ENCODE measurements around the gene F12. TPM values are rescaled to one million over a fixed set of nuclear protein-coding genes. Genes with fewer than 3 reads are reported as not detected.

Gene F12
- total RNA-seq, 1 donor from 2014 or later: 1.4 TPM

DNA sequence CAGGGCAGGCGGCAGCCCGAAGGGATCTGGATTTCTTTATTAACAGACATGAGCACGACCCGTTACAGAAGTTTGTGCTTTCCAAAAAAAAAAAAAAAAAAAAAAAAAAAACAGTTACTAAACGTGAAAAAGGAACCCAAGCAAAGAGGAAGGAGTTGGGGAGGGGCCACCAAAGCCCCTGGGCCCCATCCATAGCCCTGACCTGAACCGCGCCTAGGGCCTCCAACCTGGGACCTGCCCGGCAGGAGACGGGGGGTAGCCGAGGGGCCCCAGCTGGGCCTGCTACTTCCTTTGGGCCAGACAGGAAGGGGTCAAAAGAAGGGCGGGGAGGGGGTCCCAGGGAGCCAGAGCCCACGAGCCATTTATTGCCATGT is 47.2 kb upstream of the F12 start:
- H3K36me3 Mint-ChIP-seq (ENCODE audit: low read depth, unreplicated experiment): peaks cover 7% of the 10 kb centered on the region
- peak overlapping the region; percentile 80 for H3K4me3 Mint-ChIP-seq (ENCODE audit: unreplicated experiment)
- DNase-seq (ENCODE audit: low spot score): no peak
- TF ChIP-seq, protein P1, sequence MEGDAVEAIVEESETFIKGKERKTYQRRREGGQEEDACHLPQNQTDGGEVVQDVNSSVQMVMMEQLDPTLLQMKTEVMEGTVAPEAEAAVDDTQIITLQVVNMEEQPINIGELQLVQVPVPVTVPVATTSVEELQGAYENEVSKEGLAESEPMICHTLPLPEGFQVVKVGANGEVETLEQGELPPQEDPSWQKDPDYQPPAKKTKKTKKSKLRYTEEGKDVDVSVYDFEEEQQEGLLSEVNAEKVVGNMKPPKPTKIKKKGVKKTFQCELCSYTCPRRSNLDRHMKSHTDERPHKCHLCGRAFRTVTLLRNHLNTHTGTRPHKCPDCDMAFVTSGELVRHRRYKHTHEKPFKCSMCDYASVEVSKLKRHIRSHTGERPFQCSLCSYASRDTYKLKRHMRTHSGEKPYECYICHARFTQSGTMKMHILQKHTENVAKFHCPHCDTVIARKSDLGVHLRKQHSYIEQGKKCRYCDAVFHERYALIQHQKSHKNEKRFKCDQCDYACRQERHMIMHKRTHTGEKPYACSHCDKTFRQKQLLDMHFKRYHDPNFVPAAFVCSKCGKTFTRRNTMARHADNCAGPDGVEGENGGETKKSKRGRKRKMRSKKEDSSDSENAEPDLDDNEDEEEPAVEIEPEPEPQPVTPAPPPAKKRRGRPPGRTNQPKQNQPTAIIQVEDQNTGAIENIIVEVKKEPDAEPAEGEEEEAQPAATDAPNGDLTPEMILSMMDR (IDR thresholded peaks at IDR 0.05; ENCODE audit: unreplicated experiment): peak; percentile 34
- peak overlapping the region; percentile 87 for H3K27ac Mint-ChIP-seq (ENCODE audit: unreplicated experiment)
- H3K27me3 Mint-ChIP-seq (ENCODE audit: unreplicated experiment): peaks cover 19% of the 10 kb centered on the region
- no peaks in the 10 kb centered on the region for H3K9me3 Mint-ChIP-seq (ENCODE audit: unreplicated experiment)
- H3K4me1 Mint-ChIP-seq (ENCODE audit: unreplicated experiment): peaks cover 11% of the 10 kb centered on the region

DNA sequence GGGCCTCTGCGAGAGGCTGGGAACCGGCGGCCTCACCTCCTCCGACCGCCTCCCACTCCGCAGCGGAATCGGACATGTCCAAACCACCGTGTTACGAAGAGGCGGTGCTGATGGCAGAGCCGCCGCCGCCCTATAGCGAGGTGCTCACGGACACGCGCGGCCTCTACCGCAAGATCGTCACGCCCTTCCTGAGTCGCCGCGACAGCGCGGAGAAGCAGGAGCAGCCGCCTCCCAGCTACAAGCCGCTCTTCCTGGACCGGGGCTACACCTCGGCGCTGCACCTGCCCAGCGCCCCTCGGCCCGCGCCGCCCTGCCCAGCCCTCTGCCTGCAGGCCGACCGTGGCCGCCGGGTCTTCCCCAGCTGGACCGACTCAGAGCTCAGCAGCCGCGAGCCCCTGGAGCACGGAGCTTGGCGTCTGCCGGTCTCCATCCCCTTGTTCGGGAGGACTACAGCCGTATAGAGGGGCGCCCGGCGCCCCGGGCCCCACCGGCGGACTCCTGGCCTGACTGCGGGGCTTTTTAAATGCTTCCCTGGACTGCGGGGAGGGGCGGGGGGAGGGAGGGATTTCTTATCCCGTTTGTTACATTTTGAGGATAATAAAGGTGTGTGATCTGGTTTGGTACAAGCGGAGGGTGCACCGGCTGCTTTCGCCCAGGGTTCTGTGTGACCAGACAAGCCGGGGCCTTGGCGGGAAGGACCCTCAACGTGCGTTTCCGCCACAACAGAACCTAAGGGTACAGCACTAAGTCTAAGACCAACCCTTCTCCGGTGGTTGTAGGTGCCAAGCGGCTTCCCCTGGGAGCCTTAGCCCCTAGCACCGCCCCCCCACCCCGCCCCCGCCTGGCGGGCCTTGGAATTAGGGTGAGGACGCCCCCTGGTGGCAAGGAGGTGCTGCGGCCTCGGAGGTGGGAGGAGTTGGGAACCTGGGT is 46.6 kb upstream of the F12 start:
- peaks cover 3% of the 10 kb centered on the region for H3K36me3 Mint-ChIP-seq (ENCODE audit: low read depth, unreplicated experiment)
- TF ChIP-seq, protein P1 (IDR thresholded peaks at IDR 0.05; ENCODE audit: unreplicated experiment): peak; percentile 97
- H3K27ac Mint-ChIP-seq (ENCODE audit: unreplicated experiment): peak overlapping the region; percentile 70

DNA sequence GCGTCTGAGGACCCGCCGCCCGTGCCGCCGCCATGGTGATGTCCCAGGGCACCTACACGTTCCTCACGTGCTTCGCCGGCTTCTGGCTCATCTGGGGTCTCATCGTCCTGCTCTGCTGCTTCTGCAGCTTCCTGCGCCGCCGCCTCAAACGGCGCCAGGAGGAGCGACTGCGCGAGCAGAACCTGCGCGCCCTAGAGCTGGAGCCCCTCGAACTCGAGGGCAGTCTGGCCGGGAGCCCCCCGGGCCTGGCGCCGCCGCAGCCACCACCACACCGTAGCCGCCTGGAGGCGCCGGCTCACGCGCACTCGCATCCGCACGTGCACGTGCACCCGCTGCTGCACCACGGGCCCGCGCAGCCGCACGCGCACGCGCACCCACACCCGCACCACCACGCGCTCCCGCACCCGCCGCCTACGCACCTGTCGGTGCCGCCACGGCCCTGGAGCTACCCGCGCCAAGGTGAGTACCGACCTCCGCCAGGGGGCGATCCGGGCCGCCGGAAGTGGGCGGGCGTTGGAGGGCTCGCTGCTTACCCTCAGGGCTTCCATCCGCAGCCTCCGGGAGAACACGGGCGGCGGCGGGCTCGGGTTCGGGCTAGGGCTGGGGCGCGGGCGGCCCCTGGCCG is 45.8 kb upstream of the F12 start:
- no peak overlapping the region for H3K27ac Mint-ChIP-seq (ENCODE audit: unreplicated experiment)

More for the DNA sequence above, 46.6 kb upstream of the F12 start:
- Mint-ChIP-seq H3K27me3 (ENCODE audit: unreplicated experiment) (peaks cover 21% of the 10 kb centered on the region), H3K4me1 (ENCODE audit: unreplicated experiment) (peaks cover 7% of the 10 kb centered on the region), H3K9me3 (ENCODE audit: unreplicated experiment) (no peaks in the 10 kb centered on the region), H3K4me3 (ENCODE audit: unreplicated experiment) (peak overlapping the region; percentile 84)
- peak; percentile 99 for DNase-seq (ENCODE audit: low spot score)

DNA sequence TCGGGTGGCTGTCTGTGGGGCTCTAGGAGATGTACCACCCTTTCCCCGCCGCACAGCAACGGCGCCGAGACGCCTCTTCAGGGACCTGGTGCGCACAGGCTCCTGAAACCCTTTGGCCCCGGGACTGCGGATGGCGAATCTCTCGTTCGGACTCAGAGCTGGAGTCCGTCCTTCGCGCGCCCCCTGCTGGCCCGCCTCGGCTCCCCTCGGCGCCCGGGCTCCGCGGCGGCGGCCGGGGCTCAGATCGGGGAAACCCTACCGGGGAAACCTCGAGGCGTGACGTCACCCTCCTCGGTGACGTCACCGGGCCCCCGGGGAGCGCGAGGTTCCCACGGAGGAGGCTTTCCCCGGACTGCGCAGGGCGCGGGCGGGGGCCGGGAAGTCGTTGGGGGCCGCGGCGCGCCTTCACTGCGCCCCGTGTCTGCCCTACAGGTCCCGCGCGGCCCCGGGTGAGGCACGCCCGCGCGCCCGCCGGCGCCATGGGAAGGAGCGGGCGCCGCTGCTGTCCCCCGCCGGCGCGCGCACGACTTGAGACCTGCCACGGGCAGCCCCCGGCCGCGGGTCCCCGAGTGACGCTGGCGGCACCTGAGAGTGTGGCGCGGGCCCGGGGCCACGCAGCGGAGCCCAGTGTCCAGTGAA is 45.2 kb upstream of the F12 start:
- Mint-ChIP-seq H3K36me3 (ENCODE audit: low read depth, unreplicated experiment) (peaks cover 3% of the 10 kb centered on the region), H3K4me1 (ENCODE audit: unreplicated experiment) (peaks cover 7% of the 10 kb centered on the region), H3K4me3 (ENCODE audit: unreplicated experiment) (no peak overlapping the region), H3K27me3 (ENCODE audit: unreplicated experiment) (peaks cover 24% of the 10 kb centered on the region), H3K27ac (ENCODE audit: unreplicated experiment) (no peak overlapping the region), H3K9me3 (ENCODE audit: unreplicated experiment) (no peaks in the 10 kb centered on the region)
- peak; percentile 99 for DNase-seq (ENCODE audit: low spot score)
- TF ChIP-seq, protein P1 (IDR thresholded peaks at IDR 0.05; ENCODE audit: unreplicated experiment): peak; percentile 90

More for the DNA sequence above, 45.8 kb upstream of the F12 start:
- H3K4me3 Mint-ChIP-seq (ENCODE audit: unreplicated experiment): no peak overlapping the region
- H3K36me3 Mint-ChIP-seq (ENCODE audit: low read depth, unreplicated experiment): peaks cover 3% of the 10 kb centered on the region
- TF ChIP-seq, protein P1 (IDR thresholded peaks at IDR 0.05; ENCODE audit: unreplicated experiment): peak; percentile 78
- H3K4me1 Mint-ChIP-seq (ENCODE audit: unreplicated experiment): peaks cover 7% of the 10 kb centered on the region
- no peaks in the 10 kb centered on the region for H3K9me3 Mint-ChIP-seq (ENCODE audit: unreplicated experiment)
- H3K27me3 Mint-ChIP-seq (ENCODE audit: unreplicated experiment): peaks cover 22% of the 10 kb centered on the region
- peak; percentile 87 for DNase-seq (ENCODE audit: low spot score)
